KBM-7 (cell line): ENCODE results near the gene MSL2.

Source experiments
- DNase-seq: peaks from one replicate; pipeline ENCODE4 v3.0.0-alpha.2; 2015
- in situ Hi-C: fragments of 300-500 bp; cut with MboI; formaldehyde crosslinking; loops from 2 replicates; pipeline ENCODE4 v1.14.3; 2020; ENCODE audit warnings: low sequenced_read_pairs, low pct_unique_long_range_greater_than_20kb, mixed read lengths

MSL2 gene

DNA sequence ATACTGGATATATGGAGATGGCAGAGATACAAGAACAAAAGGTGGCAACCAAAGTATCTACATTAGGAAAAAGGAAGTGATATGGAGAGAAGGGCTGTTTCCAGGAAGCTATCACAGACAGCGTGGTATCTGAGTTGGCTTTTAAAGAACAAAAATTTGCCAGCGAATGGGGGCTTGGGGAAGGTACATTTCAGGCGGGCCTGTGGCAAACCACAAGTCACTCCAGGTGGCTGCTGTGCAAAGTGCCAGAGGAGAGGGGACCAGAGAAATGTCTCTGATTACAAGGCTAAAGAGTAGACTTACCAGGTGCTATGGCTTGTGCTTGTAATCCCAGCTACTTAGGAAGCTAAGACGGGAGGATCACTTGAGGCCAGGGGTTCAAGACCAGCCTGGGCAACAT lies 91.1 kb downstream of the MSL2 start:
- in situ Hi-C loops, result no loop called here
- DNase-seq, result peak; percentile 48
